Measurements from ENCODE around the gene SDR42E1. TPM values are rescaled to one million over a fixed set of nuclear protein-coding genes. Genes with fewer than 3 reads are reported as not detected.

Gene SDR42E1
- total and polyA plus RNA-seq, 2 of the 8 experiments (the other 6 are each of a cell fraction or from before 2014, with no cell fraction given): 0.03 TPM; not detected in 1

DNA sequence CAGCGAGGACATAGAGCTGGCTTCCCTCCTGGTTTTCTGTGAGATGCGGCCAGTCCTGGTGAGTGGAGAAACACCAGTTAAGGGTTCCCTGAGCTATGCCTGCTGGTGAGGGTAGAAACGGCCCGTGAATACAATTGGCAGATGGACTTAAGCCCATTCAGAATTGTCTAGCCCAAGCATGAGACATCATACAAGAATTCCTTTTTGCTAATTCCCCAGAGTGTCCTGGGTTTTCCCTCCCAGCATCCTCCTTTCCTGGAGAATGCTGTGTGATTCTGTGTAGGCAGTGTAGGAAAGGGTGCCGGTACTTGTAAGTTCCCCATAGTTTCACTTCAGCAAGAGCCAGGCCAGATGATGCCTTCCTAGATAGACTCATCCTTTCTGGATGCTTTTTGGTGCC, 65.1 kb downstream of the SDR42E1 start:
- no peak overlapping the region for H3K27ac ChIP-seq (ENCODE audit: low read depth, low read length)
- 99% methylated on average over 5 of the region's 5 CpGs; no CpG with 5 or more reads in 1 of the 2 experiments for WGBS, 2 experiments (ENCODE audit: extremely low coverage in 1 of 2, insufficient coverage in 1 of 2, insufficient read length in 1 of 2, insufficient replicate concordance in 2 of 2, low coverage in 1 of 2, low lambda C conversion rate in 2 of 2, missing lambda C conversion rate in 1 of 2)
- no peak overlapping the region for H3K4me2 ChIP-seq (ENCODE audit: insufficient read depth in 1 of 2, low read depth in 2 of 2, low read length in 2 of 2)
- TF ChIP-seq CHD2 (IDR thresholded peaks at IDR 0.05; ENCODE audit: low read length) (no peak), EP300 (IDR thresholded peaks at IDR 0.05; ENCODE audit: borderline replicate concordance in 1 of 2, low read depth in 2 of 2, low read length in 2 of 2) (no peak)
- TF ChIP-seq, protein P1, sequence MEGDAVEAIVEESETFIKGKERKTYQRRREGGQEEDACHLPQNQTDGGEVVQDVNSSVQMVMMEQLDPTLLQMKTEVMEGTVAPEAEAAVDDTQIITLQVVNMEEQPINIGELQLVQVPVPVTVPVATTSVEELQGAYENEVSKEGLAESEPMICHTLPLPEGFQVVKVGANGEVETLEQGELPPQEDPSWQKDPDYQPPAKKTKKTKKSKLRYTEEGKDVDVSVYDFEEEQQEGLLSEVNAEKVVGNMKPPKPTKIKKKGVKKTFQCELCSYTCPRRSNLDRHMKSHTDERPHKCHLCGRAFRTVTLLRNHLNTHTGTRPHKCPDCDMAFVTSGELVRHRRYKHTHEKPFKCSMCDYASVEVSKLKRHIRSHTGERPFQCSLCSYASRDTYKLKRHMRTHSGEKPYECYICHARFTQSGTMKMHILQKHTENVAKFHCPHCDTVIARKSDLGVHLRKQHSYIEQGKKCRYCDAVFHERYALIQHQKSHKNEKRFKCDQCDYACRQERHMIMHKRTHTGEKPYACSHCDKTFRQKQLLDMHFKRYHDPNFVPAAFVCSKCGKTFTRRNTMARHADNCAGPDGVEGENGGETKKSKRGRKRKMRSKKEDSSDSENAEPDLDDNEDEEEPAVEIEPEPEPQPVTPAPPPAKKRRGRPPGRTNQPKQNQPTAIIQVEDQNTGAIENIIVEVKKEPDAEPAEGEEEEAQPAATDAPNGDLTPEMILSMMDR (IDR thresholded peaks at IDR 0.05; ENCODE audit: control extremely low read depth in 1 of 3, insufficient read depth in 1 of 3, low read depth in 1 of 3, low read length in 3 of 3): no peak
- no peak overlapping the region for H4K5ac ChIP-seq (ENCODE audit: insufficient read length, low read depth, low read length)
- no peak overlapping the region for H3K23ac ChIP-seq (ENCODE audit: insufficient read length)
- POLR2A ChIA-PET (ENCODE audit: partially characterized antibody): no interaction called here
- no peaks in the 10 kb centered on the region for H3K23me2 ChIP-seq (ENCODE audit: low read depth, low read length)
- no peak overlapping the region for H2AFZ ChIP-seq (ENCODE audit: low read length)
- no peaks in the 10 kb centered on the region for H3K36me3 ChIP-seq (ENCODE audit: control insufficient read depth in 2 of 4, insufficient read depth in 4 of 4, low read length in 3 of 4)
- H3K4ac ChIP-seq (replicated peaks; ENCODE audit: insufficient read length, low read depth, low read length): no peak overlapping the region
- H2BK12ac ChIP-seq (ENCODE audit: low read depth, low read length): no peak overlapping the region
- H3K14ac ChIP-seq (ENCODE audit: insufficient read length): no peak overlapping the region
- FAIRE-seq (no peak), DNase-seq (ENCODE audit: low read depth in 1 of 2, low spot score in 2 of 2) (no peak)
- peaks cover under 1 to 17% (median 9%) of the 10 kb centered on the region in 4 experiments; a peak in 5 of 7 replicates for H3K4me1 ChIP-seq (replicated peaks in 1 of 4; ENCODE audit: control insufficient read depth in 3 of 4, insufficient read depth in 4 of 4, low read length in 3 of 4)
- no peak overlapping the region for H3K18ac ChIP-seq (ENCODE audit: extremely low read depth, low read length)
- no peak overlapping the region for H3K4me3 ChIP-seq (ENCODE audit: extremely low read depth in 1 of 4, insufficient read depth in 2 of 4, low read depth in 3 of 4, low read length in 4 of 4)
- no peak overlapping the region for H2BK120ac ChIP-seq (replicated peaks; ENCODE audit: low read depth, low read length)
- no peak overlapping the region for H2BK15ac ChIP-seq (ENCODE audit: low read length)
- no peak overlapping the region for H4K8ac ChIP-seq (ENCODE audit: extremely low read depth, insufficient read depth, low read length)
- no peak overlapping the region for H2BK5ac ChIP-seq (ENCODE audit: low read depth, low read length)
- H2BK20ac ChIP-seq (ENCODE audit: low read length): no peak overlapping the region
- no peaks in the 10 kb centered on the region for H3K79me1 ChIP-seq (ENCODE audit: low read depth, low read length)
- H3K79me2 ChIP-seq (ENCODE audit: control insufficient read depth in 1 of 2, insufficient read depth in 2 of 2, low read length in 2 of 2): no peaks in the 10 kb centered on the region
- H3K9ac ChIP-seq (replicated peaks in 1 of 4; ENCODE audit: extremely low read depth in 1 of 4, low read depth in 3 of 4, low read length in 3 of 4): no peak overlapping the region
- no peak overlapping the region for H2AK5ac ChIP-seq (ENCODE audit: low read depth, low read length)
- no peak overlapping the region for H4K91ac ChIP-seq (replicated peaks; ENCODE audit: insufficient read length, low read length)
- no peaks in the 10 kb centered on the region for H3K9me3 ChIP-seq (ENCODE audit: insufficient read depth in 2 of 2, low read depth in 1 of 2, low read length in 1 of 2)
- H4K20me1 ChIP-seq (replicated peaks in 1 of 2; ENCODE audit: control insufficient read depth in 1 of 2, insufficient read depth in 2 of 2, low read length in 2 of 2): no peaks in the 10 kb centered on the region
- H3K27me3 ChIP-seq (replicated peaks in 1 of 4; ENCODE audit: control insufficient read depth in 3 of 4, extremely low read depth in 1 of 4, insufficient read depth in 3 of 4, low read length in 3 of 4): peaks cover 0 to 2% (median 0%) of the 10 kb centered on the region in 4 experiments; a peak in 1 of 7 replicates
- H3K56ac ChIP-seq (replicated peaks; ENCODE audit: insufficient read length, low read depth, low read length): no peak overlapping the region
- CTCF ChIA-PET (ENCODE audit: partially characterized antibody): interaction anchor here (0.9 to 2.0 kb wide), 4 partner anchors 13 to 86 kb away, joined by 3 to 10 read pairs (median 6); no protein-coding TSS in a partner anchor

Measured in H1 (cell line).